Smooth muscle cell (in vitro differentiated cells): ENCODE results near the gene STAG1. TPM values are rescaled to one million over a fixed set of nuclear protein-coding genes. Genes with fewer than 3 reads are reported as not detected.

Experiments
- DNase-seq: peaks from one replicate; lab custom pipeline; 2025; ENCODE audit not compliant: unreplicated experiment; lab: John Stamatoyannopoulos, UW
- H2AFZ ChIP-seq: fragments of 200-600 bp; sonication (generic); 2 replicates; pipeline ENCODE4 v1.6.0; 2016; ENCODE audit warnings: antibody characterized with exemption, low read depth, mild to moderate bottlenecking
- H3F3A ChIP-seq: fragments of 200-600 bp; sonication (generic); 2 replicates; pipeline ENCODE4 v1.6.0; 2017; ENCODE audit warnings: antibody characterized with exemption, low read depth
- H3K27ac ChIP-seq: fragments of 200-600 bp; sonication (generic); 2 replicates; pipeline ENCODE4 v1.5.1; 2016; ENCODE audit warnings: low read depth, mild to moderate bottlenecking
- H3K27me3 ChIP-seq: fragments of 200-600 bp; sonication (generic); 2 replicates; pipeline ENCODE4 v1.6.1; 2016; ENCODE audit warnings: low read depth, mild to moderate bottlenecking
- H3K36me3 ChIP-seq: fragments of 200-600 bp; sonication (generic); 2 replicates; pipeline ENCODE4 v1.5.1; 2016; ENCODE audit warnings: low read depth
- H3K4me1 ChIP-seq: fragments of 200-600 bp; sonication (generic); 2 replicates; pipeline ENCODE4 v1.5.1; 2016; ENCODE audit warnings: low read depth
- H3K4me2 ChIP-seq: fragments of 200-600 bp; sonication (generic); 2 replicates; pipeline ENCODE4 v1.6.0; 2016; ENCODE audit warnings: mild to moderate bottlenecking
- H3K4me3 ChIP-seq: fragments of 200-600 bp; sonication (generic); 2 replicates; pipeline ENCODE4 v1.5.1; 2016; ENCODE audit warnings: mild to moderate bottlenecking
- H3K79me2 ChIP-seq: fragments of 200-600 bp; sonication (generic); 2 replicates; pipeline ENCODE4 v1.6.0; 2016; ENCODE audit warnings: low read depth, mild to moderate bottlenecking
- H3K9ac ChIP-seq: fragments of 200-600 bp; sonication (generic); 2 replicates; pipeline ENCODE4 v1.6.0; 2016; ENCODE audit warnings: low read depth
- H3K9me3 ChIP-seq: fragments of 200-600 bp; sonication (generic); replicated peaks from 2 replicates; pipeline ENCODE4 v1.5.1; 2016; ENCODE audit warnings: low read depth
- H4K20me1 ChIP-seq: fragments of 200-600 bp; sonication (generic); 2 replicates; pipeline ENCODE4 v1.6.0; 2016; ENCODE audit warnings: low read depth
- WGBS: methylation state at CpG from one replicate; pipeline ENCODE4 v1.1.7; 2016; ENCODE audit warnings: low lambda C conversion rate; 5-methylcytosine and 5-hydroxymethylcytosine counted together
- polyA plus RNA-seq: library from polyadenylated mRNA; unstranded; fragments of >200 nt; fragmentation: Nextera tagmentation; extraction: Ambion mirVana; gene quantifications from 2 replicates; pipeline ENCODE4 v1.2.1, GENCODE V29; 2016
- total RNA-seq: library from RNA; depleted of rRNA; stranded (reverse); fragments of >200 nt; gene quantifications from 2 replicates; pipeline ENCODE4 v1.2.3, GENCODE V29; 2014
- TF ChIP-seq, protein P1 (sequence below): fragments of 200-600 bp; sonication (generic); IDR thresholded peaks from 2 replicates; pipeline ENCODE4 v1.5.1; 2017; ENCODE audit warnings: borderline replicate concordance, mild to moderate bottlenecking, antibody characterized with exemption; ENCODE audit not compliant: insufficient read depth, poor library complexity, severe bottlenecking

STAG1 gene
- total and polyA plus RNA-seq, 2 experiments from 2014 or later, result 14.6 to 29.5 TPM

DNA sequence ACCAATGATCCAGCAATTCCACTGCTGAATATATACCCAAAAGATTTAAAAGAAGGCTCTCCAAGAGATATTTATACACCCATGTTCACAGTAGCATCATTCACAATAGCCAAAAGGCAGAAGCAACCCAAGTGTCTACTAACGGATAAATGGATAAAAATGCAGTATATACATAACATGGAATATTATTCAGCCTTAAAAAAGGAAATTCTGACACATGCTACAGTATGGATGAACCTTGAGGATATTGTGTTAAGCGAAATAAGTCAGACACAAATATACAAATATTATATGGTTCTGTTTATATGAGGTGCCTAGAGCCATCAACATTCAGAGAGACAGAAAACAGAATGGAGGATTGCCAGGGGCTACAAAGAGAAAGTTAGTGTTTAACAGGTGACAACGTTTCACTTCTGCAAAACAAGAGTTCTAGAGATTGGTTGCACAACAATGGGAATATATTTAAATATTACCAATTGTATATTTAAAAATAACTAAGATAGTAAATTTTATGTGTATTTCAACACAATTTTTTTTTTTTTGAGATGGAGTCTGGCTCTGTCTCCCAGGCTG lies 69.4 kb downstream of the STAG1 start:
- no peaks in the 10 kb centered on the region for H3K9me3 ChIP-seq
- no peak for DNase-seq
- H3F3A ChIP-seq, result no peaks in the 10 kb centered on the region
- H3K9ac ChIP-seq, result no peak overlapping the region
- no peaks in the 10 kb centered on the region for H3K27me3 ChIP-seq
- H3K4me1 ChIP-seq, result no peaks in the 10 kb centered on the region
- no peak overlapping the region for H2AFZ ChIP-seq
- peaks cover 98% of the 10 kb centered on the region for H3K79me2 ChIP-seq
- no peaks in the 10 kb centered on the region for H3K36me3 ChIP-seq
- no peak overlapping the region for H3K4me2 ChIP-seq
- 93% methylated on average over 3 of the region's 3 CpGs for WGBS
- no peak overlapping the region for H3K4me3 ChIP-seq
- H4K20me1 ChIP-seq, result peaks cover 90% of the 10 kb centered on the region
- H3K27ac ChIP-seq, result no peak overlapping the region
- TF ChIP-seq, protein P1, sequence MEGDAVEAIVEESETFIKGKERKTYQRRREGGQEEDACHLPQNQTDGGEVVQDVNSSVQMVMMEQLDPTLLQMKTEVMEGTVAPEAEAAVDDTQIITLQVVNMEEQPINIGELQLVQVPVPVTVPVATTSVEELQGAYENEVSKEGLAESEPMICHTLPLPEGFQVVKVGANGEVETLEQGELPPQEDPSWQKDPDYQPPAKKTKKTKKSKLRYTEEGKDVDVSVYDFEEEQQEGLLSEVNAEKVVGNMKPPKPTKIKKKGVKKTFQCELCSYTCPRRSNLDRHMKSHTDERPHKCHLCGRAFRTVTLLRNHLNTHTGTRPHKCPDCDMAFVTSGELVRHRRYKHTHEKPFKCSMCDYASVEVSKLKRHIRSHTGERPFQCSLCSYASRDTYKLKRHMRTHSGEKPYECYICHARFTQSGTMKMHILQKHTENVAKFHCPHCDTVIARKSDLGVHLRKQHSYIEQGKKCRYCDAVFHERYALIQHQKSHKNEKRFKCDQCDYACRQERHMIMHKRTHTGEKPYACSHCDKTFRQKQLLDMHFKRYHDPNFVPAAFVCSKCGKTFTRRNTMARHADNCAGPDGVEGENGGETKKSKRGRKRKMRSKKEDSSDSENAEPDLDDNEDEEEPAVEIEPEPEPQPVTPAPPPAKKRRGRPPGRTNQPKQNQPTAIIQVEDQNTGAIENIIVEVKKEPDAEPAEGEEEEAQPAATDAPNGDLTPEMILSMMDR, result no peak

DNA sequence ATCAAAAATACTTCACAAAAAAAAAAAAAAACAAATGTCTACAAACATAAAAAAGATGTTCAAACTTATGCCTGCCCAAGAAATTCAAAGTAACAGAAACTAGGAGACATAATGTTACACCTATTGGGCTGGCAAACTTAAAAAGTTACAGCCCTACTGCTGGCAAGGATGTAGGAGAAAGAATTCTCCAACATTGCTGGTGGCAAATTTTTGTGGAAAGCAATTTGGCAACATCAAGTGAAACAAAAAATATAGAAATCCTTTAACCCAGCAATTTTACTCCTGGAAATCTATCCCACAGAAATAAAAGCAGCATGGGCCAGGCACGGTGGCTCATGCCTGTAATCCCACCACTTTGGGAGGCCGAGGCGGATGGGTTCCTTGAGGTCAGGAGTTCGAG lies 73.2 kb downstream of the STAG1 start:
- no peaks in the 10 kb centered on the region for H3K9me3 ChIP-seq
- no peak overlapping the region for H3K4me3 ChIP-seq
- TF ChIP-seq, protein P1, result no peak
- H3K27me3 ChIP-seq, result no peaks in the 10 kb centered on the region
- peaks cover 92% of the 10 kb centered on the region for H4K20me1 ChIP-seq
- H3K4me2 ChIP-seq, result no peak overlapping the region
- no peaks in the 10 kb centered on the region for H3K4me1 ChIP-seq
- H3F3A ChIP-seq, result no peaks in the 10 kb centered on the region
- no peak for DNase-seq
- WGBS, result 100% methylated on average over 4 of the region's 4 CpGs
- H3K27ac ChIP-seq, result no peak overlapping the region
- peaks cover 97% of the 10 kb centered on the region for H3K79me2 ChIP-seq
- H3K36me3 ChIP-seq, result no peaks in the 10 kb centered on the region
- H3K9ac ChIP-seq, result no peak overlapping the region
- no peak overlapping the region for H2AFZ ChIP-seq

DNA sequence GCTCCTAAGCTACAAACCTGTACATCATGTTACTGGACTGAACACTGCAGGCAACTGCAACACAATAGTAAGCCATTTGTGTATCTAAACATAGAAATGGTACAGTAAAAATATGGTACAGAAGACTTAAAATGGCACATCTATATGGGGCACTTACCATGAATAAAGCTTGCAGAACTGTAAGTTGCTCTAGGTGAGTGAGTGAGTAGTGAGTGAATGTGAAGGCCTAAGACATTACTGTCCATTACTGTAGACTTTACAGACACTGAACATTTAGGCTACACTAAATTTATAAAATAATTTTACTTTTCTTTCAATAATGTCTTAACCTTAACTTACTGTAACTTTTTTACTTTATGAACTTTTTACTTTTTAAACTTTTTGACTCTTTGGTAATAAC lies 76.2 kb downstream of the STAG1 start:
- Histone ChIP-seq H3K36me3 (no peaks in the 10 kb centered on the region), H3F3A (no peaks in the 10 kb centered on the region), H3K4me3 (no peak overlapping the region), H3K4me2 (no peak overlapping the region), H3K4me1 (no peaks in the 10 kb centered on the region), H3K27ac (no peak overlapping the region), H3K27me3 (no peaks in the 10 kb centered on the region), H3K9me3 (no peaks in the 10 kb centered on the region), H3K9ac (no peak overlapping the region), H3K79me2 (peaks cover 94% of the 10 kb centered on the region), H2AFZ (no peak overlapping the region), H4K20me1 (peaks cover 93% of the 10 kb centered on the region)
- no peak for DNase-seq
- TF ChIP-seq, protein P1, result no peak

DNA sequence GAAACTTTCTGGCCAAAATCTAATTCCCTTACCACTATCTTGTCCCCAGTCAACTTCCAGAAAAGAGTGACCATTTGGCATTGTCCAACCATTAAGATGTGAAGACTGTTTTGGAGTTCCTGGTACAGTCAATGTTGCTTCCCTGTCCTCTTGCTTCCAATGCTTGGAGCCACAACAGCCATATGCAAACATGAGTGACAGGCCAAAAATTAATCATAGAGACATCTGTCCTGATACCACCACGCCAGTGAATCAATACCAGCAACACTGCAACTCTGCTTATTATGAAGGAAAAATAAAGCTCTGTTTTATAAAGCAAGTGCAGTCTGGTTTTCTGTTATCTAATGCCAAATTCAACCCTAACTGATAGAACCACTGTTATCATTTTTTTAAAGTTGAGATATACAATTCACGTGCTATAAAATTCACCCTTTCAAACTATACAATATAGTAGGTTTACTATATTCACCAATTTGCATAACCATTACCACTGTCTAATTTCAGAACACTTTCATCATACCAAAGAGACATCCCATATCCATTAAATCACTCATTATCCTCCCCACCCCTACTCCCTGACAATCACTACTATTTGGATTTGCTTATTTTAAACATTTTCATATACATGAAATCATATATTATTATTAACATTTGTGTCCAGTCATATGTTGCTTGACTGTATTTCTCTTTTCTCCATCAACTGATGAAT lies 76.9 kb downstream of the STAG1 start:
- TF ChIP-seq, protein P1, result no peak
- H3K79me2 ChIP-seq, result peaks cover 94% of the 10 kb centered on the region
- no peaks in the 10 kb centered on the region for H3K27me3 ChIP-seq
- no peaks in the 10 kb centered on the region for H3K36me3 ChIP-seq
- no peak overlapping the region for H3K9ac ChIP-seq
- no peak overlapping the region for H3K27ac ChIP-seq
- no peaks in the 10 kb centered on the region for H3K9me3 ChIP-seq
- no peaks in the 10 kb centered on the region for H3F3A ChIP-seq
- DNase-seq, result no peak
- peaks cover 93% of the 10 kb centered on the region for H4K20me1 ChIP-seq
- WGBS, result 90% methylated on average over 2 of the region's 2 CpGs
- H3K4me2 ChIP-seq, result no peak overlapping the region
- no peak overlapping the region for H2AFZ ChIP-seq
- H3K4me3 ChIP-seq, result no peak overlapping the region
- H3K4me1 ChIP-seq, result no peaks in the 10 kb centered on the region
